Head of caudate nucleus (tissue), 42 donors: ENCODE data around the gene SCPEP1.
"Not testable (repeated sequence)": the region's sequence is repeated elsewhere in the genome, so short reads cannot be mapped to it uniquely, and the experiment has no call there.

Experiments used
- DNase-seq, 42 donors: peaks; one replicate each; pipeline versions ENCODE4 v3.0.0 to v3.0.0-alpha.2; 2020 to 2021; ENCODE audit warnings: mixed read lengths in 7 of 42
- intact Hi-C: fragments of 100-400 bp; cut with DNase I; formaldehyde crosslinking; loops from one replicate; pipeline ENCODE4 v1.15.0; 2022

Gene SCPEP1

DNA sequence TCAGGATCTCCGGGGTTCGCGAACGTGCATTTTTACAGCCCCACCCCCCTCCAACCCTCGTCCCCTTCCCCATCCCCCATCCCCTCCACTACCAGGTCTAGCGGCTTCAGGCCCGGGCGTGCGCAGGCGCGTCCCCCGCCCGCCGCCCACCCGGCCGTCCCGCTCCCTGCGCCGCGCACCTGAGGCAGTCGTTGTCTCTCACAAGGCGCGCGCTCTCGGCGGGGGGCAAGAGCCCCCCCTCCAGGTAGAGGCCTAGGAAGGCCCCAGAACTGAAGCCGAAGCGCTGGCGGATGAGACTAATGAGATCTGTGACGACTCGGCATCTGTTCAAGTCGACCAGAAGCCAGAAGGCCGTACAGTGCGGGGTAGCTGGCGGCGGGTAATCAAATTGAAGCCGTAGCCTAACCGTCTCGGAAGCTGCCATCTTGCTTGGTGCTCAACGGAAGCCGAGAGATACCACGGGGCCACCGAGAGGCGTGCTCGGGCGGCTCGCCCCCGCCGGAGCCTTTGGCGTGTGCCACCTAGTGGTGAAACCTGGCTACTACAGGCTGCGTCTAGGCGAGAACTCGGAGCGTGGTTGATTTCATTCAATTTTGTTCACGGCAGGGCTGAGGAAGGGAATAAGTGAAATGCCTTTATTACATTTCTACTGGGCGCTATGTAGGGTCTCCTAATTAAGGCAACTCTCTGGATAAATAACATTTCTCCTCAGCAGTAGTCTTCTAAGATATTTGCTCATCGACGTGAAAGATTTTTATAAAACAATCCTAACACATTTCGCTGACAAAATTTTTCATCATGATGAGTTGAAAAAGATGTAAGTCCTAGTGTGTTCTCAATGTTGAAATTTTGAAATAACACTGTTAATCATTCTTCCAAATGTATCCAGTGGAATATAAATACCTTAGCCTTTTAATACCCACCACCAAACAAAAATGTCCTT is 17.1 kb upstream of the SCPEP1 start, which contains the start of gene COIL:
Gene COIL, minus strand, starts transcription at position 455 of the 943 bp plus-strand sequence. Its CDS starts 31 bp downstream, at position 424.
- intact Hi-C loops, result loop anchor here (10.0 kb wide), 1 partner anchor 126 kb away; the partner anchor contains the start of genes C17orf67 and DGKE
- DNase-seq, result peak; percentile 88 to 98 (median 96)

DNA sequence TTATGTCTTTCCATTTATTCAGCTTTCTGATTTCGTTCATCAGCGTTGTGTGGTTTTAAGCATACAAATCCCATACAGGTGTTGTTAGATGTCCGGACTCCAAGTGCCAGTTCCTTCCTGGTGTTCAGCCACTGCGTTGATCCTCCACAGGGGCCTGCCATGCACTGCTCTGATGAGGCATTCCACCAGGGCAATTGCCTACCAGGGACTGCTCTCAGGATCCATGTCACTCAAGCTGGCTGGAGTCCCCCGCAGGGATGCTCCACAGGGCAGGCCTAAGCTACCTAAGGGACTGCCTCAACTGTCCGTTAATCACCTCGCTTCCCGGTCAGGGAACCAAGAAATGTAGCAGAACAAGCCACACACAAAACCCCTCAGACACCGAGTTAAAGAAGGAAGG is 12.7 kb upstream of the SCPEP1 start:
- intact Hi-C loops, result loop anchor here (10.0 kb wide), 1 partner anchor 130 kb away; the partner anchor contains the start of genes C17orf67 and DGKE
- DNase-seq, result not testable (repeated sequence)

GRCh38 chr17:56965681-56966080 is 12.2 kb upstream of the SCPEP1 start:
- DNase-seq, result not testable (repeated sequence)
- intact Hi-C loops, result loop anchor here (10.0 kb wide), 1 partner anchor 131 kb away; the partner anchor contains the start of genes C17orf67 and DGKE

DNA sequence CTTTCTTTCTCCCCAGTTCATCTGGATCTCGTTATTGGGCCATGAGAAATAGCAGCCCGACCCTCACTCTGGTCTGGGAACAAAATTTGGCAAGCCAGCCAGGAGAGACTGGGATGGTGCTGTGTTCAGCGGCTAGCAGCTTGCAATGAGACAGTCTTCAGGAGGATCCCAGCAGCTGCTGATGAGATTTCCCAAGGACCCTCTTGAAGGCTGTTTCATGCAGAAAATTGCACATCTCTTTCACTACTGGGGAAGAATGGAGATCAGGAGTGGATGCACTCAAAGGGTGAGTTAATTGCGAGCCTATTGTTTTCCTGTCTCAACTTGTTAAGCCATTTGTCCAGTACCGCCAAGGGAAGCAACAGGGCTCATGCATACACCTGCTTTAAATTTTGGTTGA is 11.6 kb upstream of the SCPEP1 start:
- intact Hi-C loops, result loop anchor here (10.0 kb wide), 1 partner anchor 132 kb away; the partner anchor contains the start of genes C17orf67 and DGKE
- no peak for DNase-seq

GRCh38 chr17:56970974-56971373 is 7.0 kb upstream of the SCPEP1 start:
- intact Hi-C loops, result loop anchor here (10.0 kb wide), 1 partner anchor 114 kb away; the partner anchor contains the start of gene AKAP1
- DNase-seq, result no peak

- intact Hi-C loops, result loop anchor here (10.0 kb wide), 1 partner anchor 113 kb away; the partner anchor contains the start of gene AKAP1
- no peak for DNase-seq
These were observed 5.7 kb upstream of the SCPEP1 start for GRCh38 chr17:56972111-56972730.

GRCh38 chr17:56973520-56973919 is 4.4 kb upstream of the SCPEP1 start:
- peak in 1 of 42 donors; percentile 30 for DNase-seq
- intact Hi-C loops, result loop anchor here (10.0 kb wide), 1 partner anchor 111 kb away; the partner anchor contains the start of gene AKAP1

DNA sequence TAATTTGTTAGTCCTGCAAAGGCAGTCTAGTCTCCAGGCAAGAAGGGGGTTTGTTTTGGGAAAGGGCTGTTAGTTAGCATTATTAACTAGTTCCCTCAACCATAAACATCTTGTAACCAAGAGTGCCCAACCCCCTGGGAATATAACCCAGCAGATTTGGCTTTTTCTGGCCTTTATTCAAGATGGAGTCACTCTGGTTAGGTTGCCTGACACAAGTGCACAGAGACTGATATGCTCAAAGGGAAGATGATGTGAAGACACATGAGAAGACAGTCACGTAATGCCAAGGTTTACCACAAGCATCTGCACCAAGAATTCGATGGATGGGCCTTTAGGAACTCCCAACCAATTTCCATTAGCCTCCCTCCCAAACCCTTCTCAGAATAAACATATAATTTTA is 3.9 kb upstream of the SCPEP1 start:
- DNase-seq, result peak in 1 of 42 donors; percentile 13
- intact Hi-C loops, result loop anchor here (10.0 kb wide), 1 partner anchor 111 kb away; the partner anchor contains the start of gene AKAP1

GRCh38 chr17:56975656-56976055 is 2.3 kb upstream of the SCPEP1 start:
- intact Hi-C loops, result loop anchor here (10.0 kb wide), 1 partner anchor 109 kb away; the partner anchor contains the start of gene AKAP1
- DNase-seq, result peak in 1 of 42 donors; percentile 27

DNA sequence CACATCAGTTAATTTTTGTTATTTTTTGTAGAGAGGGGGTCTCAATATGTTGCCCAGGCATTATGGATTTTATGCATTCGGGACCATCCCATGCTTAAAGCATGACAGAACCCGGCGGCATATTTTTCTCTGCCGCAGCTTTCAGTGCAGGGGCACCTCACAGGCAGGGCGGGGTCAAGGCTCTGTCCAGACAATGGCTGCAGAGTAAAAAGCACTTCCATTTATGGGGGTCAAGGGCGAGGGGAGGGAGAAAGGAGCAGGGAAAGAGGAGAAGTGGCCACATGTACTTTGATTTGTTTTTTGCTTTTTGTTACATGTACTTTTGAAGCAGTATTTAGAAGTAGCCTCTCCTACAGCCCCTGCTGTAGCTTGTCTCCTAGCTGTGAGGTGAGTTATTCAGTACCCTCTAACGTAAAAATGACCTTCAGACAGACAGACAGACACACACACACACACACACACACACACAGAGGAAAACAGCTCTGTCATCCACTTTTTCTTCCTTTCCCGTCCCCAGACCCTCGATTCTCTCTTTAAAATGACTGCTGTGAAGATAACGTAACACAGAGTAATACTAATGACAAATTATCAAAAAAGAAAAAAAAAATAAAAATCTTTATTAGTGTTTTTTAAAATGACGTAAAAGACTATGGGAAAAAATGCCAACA is 856 bp upstream of the SCPEP1 start:
- peak in 1 of 42 donors; percentile 6 for DNase-seq
- intact Hi-C loops, result loop anchor here (10.0 kb wide), 1 partner anchor 108 kb away; the partner anchor contains the start of gene AKAP1

DNA sequence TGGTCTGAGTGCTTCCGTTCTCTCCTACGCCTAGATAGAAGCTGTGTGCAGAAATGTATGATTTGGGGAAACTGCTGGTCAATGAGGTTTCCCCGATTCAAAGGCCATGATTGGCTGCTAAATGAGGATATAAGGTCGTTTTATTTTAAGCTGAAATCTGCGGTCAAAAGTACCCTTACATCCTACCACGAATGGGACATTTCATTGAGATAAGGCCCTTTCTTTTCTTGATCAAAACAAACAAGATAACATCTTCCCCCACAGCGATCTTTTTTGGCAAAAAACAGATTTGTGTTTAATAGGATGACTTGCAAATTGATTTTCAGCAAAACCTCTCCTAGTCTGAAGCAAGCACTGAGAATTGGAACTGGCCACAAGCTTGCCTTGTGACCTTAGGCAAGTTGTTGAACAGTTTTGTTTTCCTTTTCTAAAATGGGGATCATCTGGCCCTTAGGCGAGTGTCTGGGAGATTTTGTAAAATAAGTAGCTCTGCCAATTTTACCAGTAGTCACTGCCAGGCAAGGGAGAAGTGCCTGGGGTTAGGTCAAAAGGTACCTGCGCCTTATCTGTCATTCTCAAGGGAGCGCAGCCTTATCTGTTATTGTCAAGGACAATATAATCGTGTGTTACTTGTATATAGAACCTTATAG is 635 bp downstream of the SCPEP1 start:
- intact Hi-C loops, result loop anchor here (10.0 kb wide), 1 partner anchor 106 kb away; the partner anchor contains the start of gene AKAP1
- DNase-seq, result peak in 2 of 42 donors; percentile 12 to 13

GRCh38 chr17:56979091-56979480 is 1.2 kb downstream of the SCPEP1 start:
- DNase-seq, result peak in 1 of 42 donors; percentile 7
- intact Hi-C loops, result loop anchor here (10.0 kb wide), 1 partner anchor 106 kb away; the partner anchor contains the start of gene AKAP1

DNA sequence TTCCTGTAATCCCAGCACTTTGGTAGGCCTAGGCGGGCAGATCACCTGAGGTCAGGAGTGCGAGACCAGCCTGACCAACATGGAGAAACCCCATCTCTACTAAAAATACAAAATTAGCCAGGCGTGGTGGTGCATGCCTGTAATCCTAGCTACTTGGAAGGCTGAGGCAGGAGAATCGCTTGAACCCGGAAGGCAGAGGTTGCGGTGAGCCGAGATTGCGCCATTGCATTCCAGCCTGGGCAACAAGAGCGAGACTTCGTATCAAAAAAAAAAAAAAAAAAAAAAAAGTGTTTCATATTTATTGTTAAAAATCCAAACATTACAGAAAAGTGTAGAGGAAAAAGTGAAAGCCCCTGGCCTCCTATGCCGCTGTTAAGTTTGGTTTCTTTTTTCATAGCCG is 2.6 kb downstream of the SCPEP1 start:
- intact Hi-C loops, result not testable (repeated sequence)
- peak in 1 of 42 donors; percentile 0 for DNase-seq

- DNase-seq, result peak in 1 of 42 donors; percentile 0
- intact Hi-C loops, result no loop called here
These were observed 4.4 kb downstream of the SCPEP1 start for GRCh38 chr17:56982312-56982711.

- intact Hi-C loops, result no loop called here
- DNase-seq, result no peak
These were observed 5.4 kb downstream of the SCPEP1 start for GRCh38 chr17:56983366-56983765.

DNA sequence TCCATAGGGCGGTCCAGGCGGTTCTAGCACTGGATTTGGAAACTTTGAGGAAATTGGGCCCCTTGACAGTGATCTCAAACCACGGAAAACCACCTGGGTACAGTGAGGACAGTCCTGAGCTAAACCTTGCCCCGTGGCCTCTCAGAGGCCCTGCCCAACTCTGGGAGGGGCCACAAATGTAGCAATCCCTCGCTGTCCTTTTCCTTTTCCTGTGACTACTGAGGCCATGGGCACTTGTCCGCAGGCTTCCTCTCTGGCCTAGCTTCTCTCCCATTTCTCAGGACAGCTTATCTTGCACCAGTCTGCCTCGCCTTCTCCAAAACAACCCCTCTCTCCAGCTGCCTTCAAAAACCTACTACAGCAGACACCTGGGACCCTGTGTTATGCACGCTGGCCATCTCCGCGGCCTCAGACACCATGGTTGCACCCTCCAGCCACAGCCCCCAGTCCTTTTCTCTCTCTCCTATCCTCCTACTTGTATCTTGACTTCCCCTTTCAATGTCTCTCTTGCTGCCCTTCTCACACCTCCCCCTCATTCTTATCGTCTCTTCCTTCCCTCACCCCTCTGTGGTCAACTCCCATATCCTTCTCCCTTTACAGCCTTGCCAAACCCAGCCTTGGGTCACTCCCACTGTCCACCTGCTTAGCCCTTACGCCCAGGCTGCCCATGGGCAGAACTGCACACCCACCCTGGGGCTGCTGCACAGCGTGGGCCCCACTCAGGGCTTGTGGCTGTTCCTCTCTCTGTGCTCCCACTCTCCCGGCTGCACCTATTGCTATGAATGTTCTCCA is 7.6 kb downstream of the SCPEP1 start:
- DNase-seq, result no peak
- intact Hi-C loops, result no loop called here

GRCh38 chr17:56987283-56987834 is 9.4 kb downstream of the SCPEP1 start:
- no peak for DNase-seq
- intact Hi-C loops, result no loop called here
